Adrenal gland (tissue), 5 donors: ENCODE measurements around the gene PHETA1.

ENCODE experiments used
- CTCF ChIP-seq, 6 experiments: fragments of 450-650 bp in 4 of 6; fragments of 200-600 bp in 2 of 6; sonication (generic) in 1 of 6; IDR thresholded peaks; 1 replicate in 5 of 6; 2 replicates in 1 of 6; pipeline versions ENCODE4 v1.5.1 to v1.8.0; 2016 to 2021; ENCODE audit warnings: antibody characterized with exemption in 6 of 6, mild to moderate bottlenecking in 2 of 6, moderate library complexity in 1 of 6
- POLR2A ChIP-seq, 2 donors: fragments of 450-650 bp; IDR thresholded peaks; one replicate each; pipeline ENCODE4 v1.6.1; 2017; ENCODE audit warnings: antibody characterized with exemption in 2 of 2, mild to moderate bottlenecking in 2 of 2, moderate library complexity in 1 of 2
- donor health status: DM: no; HTN: no; CAD: no.

GRCh38 chr12:111355201-111355925 lies 13.5 kb downstream of the PHETA1 start:
- no peak for TF ChIP-seq CTCF (IDR thresholded peaks at IDR 0.05)
- no peak for TF ChIP-seq POLR2A (IDR thresholded peaks at IDR 0.05)
